ENCODE data around the gene XYLT1.
"Not testable (repeated sequence)": the region's sequence is repeated elsewhere in the genome, so short reads cannot be mapped to it uniquely, and the experiment has no call there.

The XYLT1 gene

GRCh38 chr16:17413508-17413907 lies 57.3 kb downstream of the XYLT1 start:
- Mint-ChIP-seq H3K4me3 (no peak overlapping the region), H3K9me3 (no peaks in the 10 kb centered on the region), H3K27me3 (no peaks in the 10 kb centered on the region), H3K27ac (no peak overlapping the region), H3K36me3 (ENCODE audit: low read depth) (peaks cover 11% of the 10 kb centered on the region), H3K4me1 (ENCODE audit: low read depth) (peaks cover 60% of the 10 kb centered on the region)

GRCh38 chr16:17412791-17413190 lies 58.0 kb downstream of the XYLT1 start:
- peaks cover 8% of the 10 kb centered on the region for H3K36me3 Mint-ChIP-seq (ENCODE audit: low read depth)
- H3K4me3 Mint-ChIP-seq = no peak overlapping the region
- H3K9me3 Mint-ChIP-seq = no peaks in the 10 kb centered on the region
- no peaks in the 10 kb centered on the region for H3K27me3 Mint-ChIP-seq
- no peak overlapping the region for H3K27ac Mint-ChIP-seq
- H3K4me1 Mint-ChIP-seq (ENCODE audit: low read depth) = peaks cover 57% of the 10 kb centered on the region

DNA sequence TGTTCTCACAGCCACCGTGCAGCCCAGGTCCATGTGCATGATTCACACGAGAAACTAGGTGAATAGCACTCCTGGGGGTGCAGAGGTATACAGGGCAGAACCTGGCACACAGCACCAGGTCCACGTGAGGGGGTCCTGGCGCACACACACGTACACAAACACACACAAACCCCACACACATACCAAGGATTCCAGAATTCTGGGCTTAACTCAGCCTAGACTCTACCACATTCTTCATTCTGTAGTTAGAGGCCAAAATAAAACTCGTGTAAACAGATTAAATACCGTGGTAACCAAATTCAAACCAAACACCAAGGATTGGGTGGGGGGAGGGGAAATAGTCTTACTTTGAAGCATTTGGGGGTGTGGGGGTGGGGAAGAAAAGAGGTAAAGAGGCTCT lies 58.5 kb downstream of the XYLT1 start:
- Mint-ChIP-seq H3K4me3 (no peak overlapping the region), H3K36me3 (ENCODE audit: low read depth) (peaks cover 4% of the 10 kb centered on the region), H3K9me3 (no peaks in the 10 kb centered on the region), H3K4me1 (ENCODE audit: low read depth) (peaks cover 51% of the 10 kb centered on the region), H3K27me3 (no peaks in the 10 kb centered on the region), H3K27ac (no peak overlapping the region)

GRCh38 chr16:17411263-17411662 lies 59.5 kb downstream of the XYLT1 start:
- no peak overlapping the region for H3K27ac Mint-ChIP-seq
- no peak overlapping the region for H3K4me3 Mint-ChIP-seq
- H3K4me1 Mint-ChIP-seq (ENCODE audit: low read depth) = peaks cover 42% of the 10 kb centered on the region
- H3K9me3 Mint-ChIP-seq = no peaks in the 10 kb centered on the region
- H3K27me3 Mint-ChIP-seq = no peaks in the 10 kb centered on the region
- H3K36me3 Mint-ChIP-seq (ENCODE audit: low read depth) = peaks cover 4% of the 10 kb centered on the region

GRCh38 chr16:17410316-17410715 lies 60.4 kb downstream of the XYLT1 start:
- H3K4me3 Mint-ChIP-seq; H3K9me3 Mint-ChIP-seq; H3K27ac Mint-ChIP-seq; H3K27me3 Mint-ChIP-seq; H3K36me3 Mint-ChIP-seq (ENCODE audit: low read depth): not testable (repeated sequence)
- H3K4me1 Mint-ChIP-seq (ENCODE audit: low read depth) = peaks cover 32% of the 10 kb centered on the region

GRCh38 chr16:17409894-17410293 lies 60.9 kb downstream of the XYLT1 start:
- Mint-ChIP-seq H3K4me3 (no peak overlapping the region), H3K9me3 (no peaks in the 10 kb centered on the region), H3K4me1 (ENCODE audit: low read depth) (peaks cover 28% of the 10 kb centered on the region), H3K36me3 (ENCODE audit: low read depth) (peaks cover 4% of the 10 kb centered on the region), H3K27me3 (no peaks in the 10 kb centered on the region), H3K27ac (no peak overlapping the region)

DNA sequence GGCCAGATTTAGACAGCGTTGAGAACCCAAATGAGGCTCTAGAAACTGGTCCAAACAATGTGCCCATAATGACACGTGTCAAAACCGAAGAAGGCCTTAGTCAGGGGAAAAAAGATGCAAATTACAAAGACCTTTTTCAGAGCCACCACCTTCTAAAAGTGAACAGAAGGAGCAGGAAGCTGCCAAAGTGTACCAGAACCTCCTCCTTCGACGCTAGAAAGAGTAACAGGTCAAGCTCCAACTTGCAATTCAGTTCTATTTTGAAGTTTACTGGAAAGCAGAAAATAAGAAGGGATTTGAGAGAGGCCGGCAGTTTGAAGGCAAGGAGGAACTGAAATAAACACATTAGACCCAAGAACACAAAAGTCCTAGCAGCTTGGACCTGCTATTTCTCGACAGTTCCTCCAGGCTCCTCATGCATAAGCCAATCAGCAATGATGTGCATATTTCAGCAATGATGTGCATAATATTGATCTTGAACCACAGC lies 61.8 kb downstream of the XYLT1 start:
- H3K27ac Mint-ChIP-seq = no peak overlapping the region

DNA sequence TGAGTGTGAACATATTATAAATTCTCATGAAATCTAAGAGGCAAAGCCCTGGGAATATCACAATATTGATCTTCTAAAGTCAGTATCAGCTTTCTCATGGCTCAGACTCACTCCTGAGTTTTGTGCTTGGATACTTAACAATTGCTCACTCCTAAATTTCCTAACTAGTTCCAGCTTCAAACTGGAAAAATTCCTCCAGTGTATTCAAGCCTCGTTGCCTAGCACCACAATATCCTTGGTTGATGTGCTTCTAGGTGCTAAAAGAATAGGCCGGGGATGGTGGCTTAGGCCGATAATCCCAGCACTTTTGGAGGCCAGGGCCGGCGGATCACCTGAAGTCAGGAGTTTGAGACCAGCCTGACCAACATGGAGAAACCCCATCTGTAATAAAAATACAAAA lies 62.5 kb downstream of the XYLT1 start:
- peaks cover 4% of the 10 kb centered on the region for H3K36me3 Mint-ChIP-seq (ENCODE audit: low read depth)
- no peak overlapping the region for H3K27ac Mint-ChIP-seq
- H3K4me3 Mint-ChIP-seq = no peak overlapping the region
- peaks cover 22% of the 10 kb centered on the region for H3K4me1 Mint-ChIP-seq (ENCODE audit: low read depth)
- H3K9me3 Mint-ChIP-seq = no peaks in the 10 kb centered on the region
- H3K27me3 Mint-ChIP-seq = no peaks in the 10 kb centered on the region

More for the DNA sequence above, 61.8 kb downstream of the XYLT1 start:
- no peaks in the 10 kb centered on the region for H3K9me3 Mint-ChIP-seq
- H3K36me3 Mint-ChIP-seq (ENCODE audit: low read depth) = peaks cover 4% of the 10 kb centered on the region
- no peaks in the 10 kb centered on the region for H3K27me3 Mint-ChIP-seq
- peaks cover 22% of the 10 kb centered on the region for H3K4me1 Mint-ChIP-seq (ENCODE audit: low read depth)
- H3K4me3 Mint-ChIP-seq = no peak overlapping the region

GRCh38 chr16:17407321-17407720 lies 63.4 kb downstream of the XYLT1 start:
- no peaks in the 10 kb centered on the region for H3K9me3 Mint-ChIP-seq
- H3K27ac Mint-ChIP-seq = no peak overlapping the region
- peaks cover 4% of the 10 kb centered on the region for H3K36me3 Mint-ChIP-seq (ENCODE audit: low read depth)
- H3K4me1 Mint-ChIP-seq (ENCODE audit: low read depth) = peaks cover 16% of the 10 kb centered on the region
- H3K4me3 Mint-ChIP-seq = no peak overlapping the region
- H3K27me3 Mint-ChIP-seq = no peaks in the 10 kb centered on the region

GRCh38 chr16:17404941-17405689 lies 65.6 kb downstream of the XYLT1 start:
- Mint-ChIP-seq H3K4me3 (no peak overlapping the region), H3K4me1 (ENCODE audit: low read depth) (peaks cover 23% of the 10 kb centered on the region), H3K27me3 (no peaks in the 10 kb centered on the region), H3K27ac (no peak overlapping the region), H3K36me3 (ENCODE audit: low read depth) (peaks cover 1% of the 10 kb centered on the region), H3K9me3 (no peaks in the 10 kb centered on the region)

DNA sequence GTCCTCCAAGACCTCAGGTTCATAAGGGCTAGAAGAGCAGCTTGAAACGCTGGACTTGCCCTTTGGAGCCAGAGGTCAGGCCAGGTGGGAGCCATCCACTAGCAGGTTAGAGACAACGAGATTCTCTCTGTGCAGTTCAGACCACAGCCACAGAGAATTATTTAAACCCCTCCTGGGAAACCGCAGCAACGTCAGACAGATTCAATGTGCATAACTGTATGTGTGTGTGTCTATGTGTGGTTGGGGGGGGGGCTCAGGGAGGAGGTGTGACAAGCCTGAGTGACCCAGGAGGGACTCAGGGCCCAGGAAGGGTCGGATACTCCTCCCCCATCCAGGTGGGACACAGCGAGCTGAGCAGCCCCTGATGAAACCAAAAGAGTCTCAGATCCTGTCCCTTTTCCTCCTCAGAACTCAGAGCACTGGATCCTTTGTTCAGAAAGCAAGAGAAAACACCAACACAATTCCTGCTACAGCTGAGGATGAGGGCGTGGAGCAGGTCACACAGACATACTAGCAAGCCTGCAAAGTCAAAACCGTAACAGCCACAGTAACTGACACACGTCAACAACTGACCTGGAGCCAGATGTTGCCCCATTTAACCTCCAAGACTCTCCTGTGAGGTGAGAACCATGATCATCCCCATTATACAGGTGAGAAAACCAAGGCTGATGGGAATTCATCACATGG lies 66.8 kb downstream of the XYLT1 start:
- H3K4me3 Mint-ChIP-seq = no peak overlapping the region
- H3K4me1 Mint-ChIP-seq (ENCODE audit: low read depth) = peaks cover 20% of the 10 kb centered on the region
- H3K27me3 Mint-ChIP-seq = no peaks in the 10 kb centered on the region
- H3K9me3 Mint-ChIP-seq = no peaks in the 10 kb centered on the region
- H3K27ac Mint-ChIP-seq = no peak overlapping the region
- no peaks in the 10 kb centered on the region for H3K36me3 Mint-ChIP-seq (ENCODE audit: low read depth)

GRCh38 chr16:17403156-17403809 lies 67.5 kb downstream of the XYLT1 start:
- Mint-ChIP-seq H3K36me3 (ENCODE audit: low read depth) (no peaks in the 10 kb centered on the region), H3K4me1 (ENCODE audit: low read depth) (peaks cover 16% of the 10 kb centered on the region), H3K9me3 (no peaks in the 10 kb centered on the region), H3K27me3 (no peaks in the 10 kb centered on the region), H3K4me3 (no peak overlapping the region), H3K27ac (no peak overlapping the region)

DNA sequence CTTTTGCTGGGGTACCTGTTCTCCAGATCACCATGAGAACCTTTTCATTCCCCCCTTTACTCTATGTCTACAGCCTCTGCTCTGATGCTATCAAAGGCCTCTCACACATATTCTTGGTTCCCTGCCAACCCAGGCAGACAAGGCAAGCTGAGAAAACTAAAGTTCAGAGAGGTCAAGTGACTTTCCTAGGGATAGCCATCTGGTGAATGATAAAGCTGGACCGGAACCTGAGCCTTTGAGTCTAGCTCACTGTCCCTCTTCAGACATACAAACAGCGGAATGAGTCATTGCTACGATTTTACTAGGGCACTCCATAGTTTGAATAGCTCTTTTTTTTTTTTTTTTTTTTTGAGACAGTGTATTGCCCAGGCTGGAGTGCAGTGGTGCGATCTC lies 73.3 kb downstream of the XYLT1 start:
- H3K9me3 Mint-ChIP-seq = peaks cover 5% of the 10 kb centered on the region
- no peaks in the 10 kb centered on the region for H3K27me3 Mint-ChIP-seq
- no peak overlapping the region for H3K4me3 Mint-ChIP-seq
- H3K27ac Mint-ChIP-seq = no peak overlapping the region
- H3K36me3 Mint-ChIP-seq (ENCODE audit: low read depth) = no peaks in the 10 kb centered on the region
- peaks cover 36% of the 10 kb centered on the region for H3K4me1 Mint-ChIP-seq (ENCODE audit: low read depth)

- Mint-ChIP-seq H3K27ac (no peak overlapping the region), H3K36me3 (ENCODE audit: low read depth) (no peaks in the 10 kb centered on the region), H3K27me3 (no peaks in the 10 kb centered on the region), H3K4me1 (ENCODE audit: low read depth) (peaks cover 41% of the 10 kb centered on the region), H3K9me3 (peaks cover 8% of the 10 kb centered on the region), H3K4me3 (no peak overlapping the region)
These were observed 73.8 kb downstream of the XYLT1 start for GRCh38 chr16:17396762-17397498.

All from stimulated activated naive CD8-positive, alpha-beta T cell treated with anti-CD3 and anti-CD28 coated beads, Interleukin-15, Interleukin-2, amounts not matched to agents 100 ng/mL and 50 ng/mL, for 24 hours (primary cell).